ENCODE results near the gene KMT2C.

KMT2C gene

GRCh38 chr7:152132812-152133211, 303.0 kb downstream of the KMT2C start:
- ATAC-seq = no peak

GRCh38 chr7:152131981-152132494, 303.8 kb downstream of the KMT2C start:
- no peak for ATAC-seq

GRCh38 chr7:152130658-152131590, 304.9 kb downstream of the KMT2C start:
- no peak for ATAC-seq

GRCh38 chr7:152129682-152130081, 306.1 kb downstream of the KMT2C start:
- no peak for ATAC-seq

- ATAC-seq = no peak
Observed at GRCh38 chr7:152128741-152129461, 306.9 kb downstream of the KMT2C start.

- ATAC-seq = no peak
Observed at GRCh38 chr7:152128252-152128651, 307.6 kb downstream of the KMT2C start.

GRCh38 chr7:152127229-152127628, 308.6 kb downstream of the KMT2C start:
- ATAC-seq = no peak

- no peak for ATAC-seq
Observed at GRCh38 chr7:152126741-152127140, 309.1 kb downstream of the KMT2C start.

GRCh38 chr7:152122540-152122939, 313.3 kb downstream of the KMT2C start:
- ATAC-seq = no peak

- no peak for ATAC-seq
Observed at GRCh38 chr7:152121432-152121831, 314.4 kb downstream of the KMT2C start.

GRCh38 chr7:152120776-152121175, 315.0 kb downstream of the KMT2C start:
- no peak for ATAC-seq

GRCh38 chr7:152120210-152120609, 315.6 kb downstream of the KMT2C start:
- no peak for ATAC-seq

GRCh38 chr7:152117356-152117755, 318.4 kb downstream of the KMT2C start:
- no peak for ATAC-seq

- no peak for ATAC-seq
Observed at GRCh38 chr7:152115021-152115718, 320.6 kb downstream of the KMT2C start.

- ATAC-seq = no peak
Observed at GRCh38 chr7:152112829-152113228, 323.0 kb downstream of the KMT2C start.

- ATAC-seq = no peak
Observed at GRCh38 chr7:152108359-152108758, 327.4 kb downstream of the KMT2C start.

GRCh38 chr7:152107945-152108344, 327.9 kb downstream of the KMT2C start:
- ATAC-seq = no peak

GRCh38 chr7:152106990-152107389, 328.8 kb downstream of the KMT2C start:
- ATAC-seq = no peak

GRCh38 chr7:152105205-152105604, 330.6 kb downstream of the KMT2C start:
- ATAC-seq = no peak

GRCh38 chr7:152103691-152104090, 332.1 kb downstream of the KMT2C start:
- ATAC-seq = no peak

GRCh38 chr7:152103066-152103465, 332.7 kb downstream of the KMT2C start:
- ATAC-seq = no peak

- ATAC-seq = no peak
Observed at GRCh38 chr7:152097330-152097729, 338.5 kb downstream of the KMT2C start.

GRCh38 chr7:152095771-152096170, 340.0 kb downstream of the KMT2C start:
- no peak for ATAC-seq
